PC-9 (cell line): ENCODE data around the gene GOLT1A. TPM values are rescaled to one million over a fixed set of nuclear protein-coding genes. Genes with fewer than 3 reads are reported as not detected.

ENCODE experiments used
- BruUV-seq: library from RNA; stranded (reverse); fragments of 400-500 nt; replicated peaks from 2 replicates; lab custom pipeline; 2021; lab: Mats Ljungman, UMichigan
- CTCF ChIA-PET: fragments of 300-600 bp; sonication (Branson Sonifier 250); formaldehyde crosslinking; loops from one replicate; lab custom pipeline; 2022; ENCODE audit warnings: antibody characterized with exemption; lab: Charles Lee
- POLR2A ChIA-PET: fragments of 300-600 bp; sonication (Branson Sonifier 250); formaldehyde crosslinking; loops from one replicate; lab custom pipeline; 2022; ENCODE audit warnings: antibody characterized with exemption; ENCODE audit not compliant: unreplicated experiment; lab: Charles Lee
- DNase-seq, 2 experiments: peaks; one replicate each; pipeline versions ENCODE4 v3.0.0 to v3.0.0-alpha.2; 2015 to 2022; ENCODE audit warnings: mixed read lengths in 1 of 2
- H2AFZ ChIP-seq: fragments of 200-600 bp; sonication (generic); 2 replicates; pipeline ENCODE4 v1.8.1; 2017; ENCODE audit warnings: antibody characterized with exemption
- H3F3A ChIP-seq: fragments of 200-600 bp; sonication (generic); 2 replicates; pipeline ENCODE4 v1.8.1; 2017; ENCODE audit warnings: antibody characterized with exemption, mild to moderate bottlenecking, low read depth; ENCODE audit not compliant: insufficient read depth
- H3K27ac ChIP-seq: fragments of 200-600 bp; sonication (generic); 2 replicates; pipeline ENCODE4 v1.6.1; 2016; ENCODE audit warnings: mixed run types
- H3K27me3 ChIP-seq: fragments of 200-600 bp; sonication (generic); 2 replicates; pipeline ENCODE4 v1.6.1; 2016; ENCODE audit warnings: low read depth, mixed run types; ENCODE audit not compliant: insufficient read depth
- H3K36me3 ChIP-seq: fragments of 200-600 bp; sonication (generic); 2 replicates; pipeline ENCODE4 v1.6.1; 2016; ENCODE audit warnings: low read depth, mixed run types
- H3K4me1 ChIP-seq: fragments of 200-600 bp; sonication (generic); replicated peaks from 2 replicates; pipeline ENCODE4 v1.6.1; 2016; ENCODE audit warnings: mixed run types; ENCODE audit not compliant: insufficient read depth
- H3K4me2 ChIP-seq: fragments of 200-600 bp; sonication (generic); 2 replicates; pipeline ENCODE4 v1.6.1; 2017; ENCODE audit warnings: mixed run types
- H3K4me3 ChIP-seq: fragments of 200-600 bp; sonication (generic); 2 replicates; pipeline ENCODE4 v1.6.1; 2016; ENCODE audit warnings: mixed run types
- H3K79me2 ChIP-seq: fragments of 200-600 bp; sonication (generic); 2 replicates; pipeline ENCODE4 v1.6.1; 2017; ENCODE audit warnings: low read depth, mixed run types
- H3K9me2 ChIP-seq: fragments of 200-600 bp; sonication (generic); 2 replicates; pipeline ENCODE4 v1.8.1; 2017; ENCODE audit warnings: mild to moderate bottlenecking; ENCODE audit not compliant: insufficient read depth
- H3K9me3 ChIP-seq: fragments of 200-600 bp; sonication (generic); 2 replicates; pipeline ENCODE4 v1.8.1; 2016; ENCODE audit warnings: low read depth; ENCODE audit not compliant: insufficient read depth
- H4K20me1 ChIP-seq: fragments of 200-600 bp; sonication (generic); 2 replicates; pipeline ENCODE4 v1.8.1; 2017; ENCODE audit not compliant: insufficient read depth
- CTCF ChIP-seq: fragments of 200-600 bp; sonication (generic); conservative IDR thresholded peaks from 2 replicates; pipeline ENCODE4 v1.6.1; 2017; ENCODE audit warnings: mixed run types, antibody characterized with exemption, mild to moderate bottlenecking, moderate library complexity
- EZH2 ChIP-seq: fragments of 200-600 bp; sonication (generic); IDR thresholded peaks from 2 replicates; pipeline ENCODE4 v1.8.0; 2017; ENCODE audit warnings: antibody characterized with exemption, low read depth
- intact Hi-C: fragments of 100-400 bp; cut with micrococcal nuclease; formaldehyde crosslinking; loops from one replicate; pipeline ENCODE4 v1.10.0; 2022; ENCODE audit not compliant: unreplicated experiment
- total RNA-seq: library from RNA; stranded (reverse); gene quantifications from 2 replicates; pipeline ENCODE4 v1.2.3, GENCODE V29; 2021

GOLT1A gene
- total RNA-seq, 1 experiment from 2014 or later: 18.7 TPM

GRCh38 chr1:204232526-204232925, 18.7 kb upstream of the GOLT1A start:
- Histone ChIP-seq H3K27ac (no peak overlapping the region), H3K79me2 (no peaks in the 10 kb centered on the region), H4K20me1 (no peaks in the 10 kb centered on the region), H3K4me1 (peaks cover 11% of the 10 kb centered on the region), H2AFZ (no peak overlapping the region), H3K9me3 (no peaks in the 10 kb centered on the region; the same call in 1 of the 2 replicates), H3K4me2 (no peak overlapping the region), H3F3A (peaks cover 19% of the 10 kb centered on the region), H3K4me3 (no peak overlapping the region), H3K36me3 (peaks cover 62% of the 10 kb centered on the region), H3K9me2 (no peaks in the 10 kb centered on the region), H3K27me3 (no peaks in the 10 kb centered on the region)
- ChIA-PET POLR2A (interaction anchor here (0.5 kb wide), 2 partner anchors 26 to 50 kb away, joined by 3 read pairs; no protein-coding TSS in a partner anchor), CTCF (no interaction called here)
- BruUV-seq: no TSS peak
- TF ChIP-seq CTCF (no peak), EZH2 (no peak)
- DNase-seq: no peak
- intact Hi-C loops: no loop called here

GRCh38 chr1:204230211-204230610, 16.4 kb upstream of the GOLT1A start:
- H3K4me2 ChIP-seq: no peak overlapping the region
- CTCF ChIA-PET: no interaction called here
- no peak for DNase-seq
- POLR2A ChIA-PET: no interaction called here
- 0 out of 2 replicates have a peak, but pooled peaks cover 4% of the 10 kb centered on the region for H3K79me2 ChIP-seq
- TF ChIP-seq EZH2 (no peak), CTCF (no peak)
- H2AFZ ChIP-seq: no peak overlapping the region
- peaks cover 41% of the 10 kb centered on the region for H3F3A ChIP-seq
- BruUV-seq: no TSS peak
- no peak overlapping the region for H3K27ac ChIP-seq
- no peaks in the 10 kb centered on the region for H3K27me3 ChIP-seq
- peaks cover 34% of the 10 kb centered on the region for H3K4me1 ChIP-seq
- intact Hi-C loops: no loop called here
- no peaks in the 10 kb centered on the region for H3K9me2 ChIP-seq
- peaks cover 40% of the 10 kb centered on the region for H3K36me3 ChIP-seq
- no peaks in the 10 kb centered on the region for H4K20me1 ChIP-seq
- H3K4me3 ChIP-seq: no peak overlapping the region
- H3K9me3 ChIP-seq: no peaks in the 10 kb centered on the region

GRCh38 chr1:204228896-204229295, 15.1 kb upstream of the GOLT1A start:
- H3K9me3 ChIP-seq: no peaks in the 10 kb centered on the region
- H3K9me2 ChIP-seq: no peaks in the 10 kb centered on the region
- ChIA-PET CTCF (no interaction called here), POLR2A (interaction anchor here (0.6 kb wide), 1 partner anchor 1069 kb away, joined by 5 read pairs; no protein-coding TSS in a partner anchor)
- TF ChIP-seq CTCF (no peak), EZH2 (no peak)
- H3F3A ChIP-seq: peaks cover 47% of the 10 kb centered on the region
- BruUV-seq: no TSS peak
- H2AFZ ChIP-seq: no peak overlapping the region
- peaks cover 37% of the 10 kb centered on the region for H3K4me1 ChIP-seq
- H3K4me2 ChIP-seq: no peak overlapping the region
- no peak for DNase-seq
- H3K4me3 ChIP-seq: no peak overlapping the region
- H3K79me2 ChIP-seq: 0 out of 2 replicates have a peak, but pooled peaks cover 13% of the 10 kb centered on the region
- H3K36me3 ChIP-seq: peaks cover 44% of the 10 kb centered on the region
- intact Hi-C loops: no loop called here
- H3K27me3 ChIP-seq: no peaks in the 10 kb centered on the region
- no peaks in the 10 kb centered on the region for H4K20me1 ChIP-seq
- no peak overlapping the region for H3K27ac ChIP-seq
